PFSK-1 (cell line): Measurements from ENCODE around the gene CALU.

ENCODE experiments used
- FOXP2 ChIP-seq: optimal IDR thresholded peaks from 2 replicates; pipeline ENCODE3; 2011; ENCODE audit warnings: borderline replicate concordance, control low read depth, inconsistent platforms; ENCODE audit not compliant: insufficient read depth; ENCODE audit errors: extremely low read length, extremely low read depth
- POLR2AphosphoS5 ChIP-seq: IDR thresholded peaks from 2 replicates; pipeline ENCODE4 v1.6.1; 2012; ENCODE audit warnings: low read depth, mild to moderate bottlenecking, control low read depth, low read length, moderate library complexity
- REST ChIP-seq, 2 experiments: IDR thresholded peaks; 2 replicates each; pipeline versions ENCODE4 v1.6.1 to v1.8.0; 2011 to 2012; ENCODE audit warnings: low read depth in 2 of 2, low read length in 2 of 2, control low read depth in 1 of 2, inconsistent platforms in 1 of 2, mild to moderate bottlenecking in 1 of 2, moderate library complexity in 1 of 2; ENCODE audit not compliant: insufficient read depth in 1 of 2
- SIN3A ChIP-seq: IDR thresholded peaks from 2 replicates; pipeline ENCODE4 v1.6.1; 2012; ENCODE audit warnings: mild to moderate bottlenecking, low read length, moderate library complexity, borderline replicate concordance; ENCODE audit not compliant: insufficient read depth
- TAF1 ChIP-seq: IDR thresholded peaks from 2 replicates; pipeline ENCODE4 v1.6.1; 2012; ENCODE audit warnings: low read length, control low read depth, borderline replicate concordance; ENCODE audit not compliant: insufficient read depth

Gene CALU

GRCh38 chr7:128774029-128774689 lies 35.0 kb downstream of the CALU start:
- TF ChIP-seq REST (IDR thresholded peaks at IDR 0.05; ENCODE audit: insufficient read depth in 1 of 2, low read depth in 2 of 2, low read length in 2 of 2) = no peak
- no peak for TF ChIP-seq SIN3A
- no peak for TF ChIP-seq FOXP2
- TF ChIP-seq TAF1 = no peak
- TF ChIP-seq POLR2AphosphoS5 = no peak; the same call in none of the 2 replicates

- no peak for TF ChIP-seq SIN3A
- TF ChIP-seq POLR2AphosphoS5 = 0 out of 2 replicates have a peak, but pooled peaks have one; percentile 21
These were observed 35.8 kb downstream of the CALU start for GRCh38 chr7:128774921-128775320.

GRCh38 chr7:128775744-128776474 lies 36.8 kb downstream of the CALU start, which contains the start of gene OPN1SW:
Gene OPN1SW (minus strand): TSS chr7:128775794. CDS start chr7:128775781, 13 bp downstream.
- TF ChIP-seq TAF1 (no peak), POLR2AphosphoS5 (no peak), FOXP2 (no peak), REST (IDR thresholded peaks at IDR 0.05; ENCODE audit: insufficient read depth in 1 of 2, low read depth in 2 of 2, low read length in 2 of 2) (no peak), SIN3A (no peak)

GRCh38 chr7:128777156-128778123 lies 38.3 kb downstream of the CALU start:
- no peak for TF ChIP-seq POLR2AphosphoS5

- TF ChIP-seq REST (IDR thresholded peaks at IDR 0.05; ENCODE audit: insufficient read depth in 1 of 2, low read depth in 2 of 2, low read length in 2 of 2) (peak in 1 of 2 experiments; percentile 72; a peak in 2 of 4 replicates), FOXP2 (no peak)
These were observed 39.8 kb downstream of the CALU start for GRCh38 chr7:128778946-128779345.
